CD1c-positive myeloid dendritic cell (primary cell): ENCODE data around the gene KIRREL1.
A peak's percentile ranks its signal among the peaks of the same experiment; 100 is the strongest.

Source experiments
- DNase-seq: peaks from one replicate; pipeline ENCODE4 v3.0.0-alpha.2; 2016; ENCODE audit errors: extremely low spot score

KIRREL1 gene

GRCh38 chr1:158146165-158146564, 152.7 kb downstream of the KIRREL1 start:
- no peak for DNase-seq

- no peak for DNase-seq
Observed at GRCh38 chr1:158146739-158147138, 153.3 kb downstream of the KIRREL1 start.

- DNase-seq: peak; percentile 25
Observed at GRCh38 chr1:158147401-158147800, 154.0 kb downstream of the KIRREL1 start.

GRCh38 chr1:158147869-158148268, 154.4 kb downstream of the KIRREL1 start:
- peak; percentile 78 for DNase-seq

- peak; percentile 62 for DNase-seq
Observed at GRCh38 chr1:158148468-158148867, 155.0 kb downstream of the KIRREL1 start.

- DNase-seq: no peak
Observed at GRCh38 chr1:158149175-158149574, 155.7 kb downstream of the KIRREL1 start.
